Esophagus muscularis mucosa (tissue), 4 donors: ENCODE results near the gene NIP7. TPM values are rescaled to one million over a fixed set of nuclear protein-coding genes. Genes with fewer than 3 reads are reported as not detected.
A peak's percentile ranks its signal among the peaks of the same experiment; 100 is the strongest.

Source experiments
- DNase-seq: peaks from one replicate; pipeline ENCODE4 v3.0.0-alpha.2; 2017; ENCODE audit errors: extremely low spot score
- H3K27ac ChIP-seq, 4 donors: fragments of 200-600 bp; sonication (generic); replicated peaks in 1 of 4; 1 replicate in 3 of 4; 2 replicates in 1 of 4; pipeline ENCODE4 v1.5.1; 2016 to 2019; ENCODE audit warnings: mild to moderate bottlenecking in 1 of 4
- H3K27me3 ChIP-seq, 4 donors: fragments of 200-600 bp; sonication (generic); one replicate each; pipeline versions ENCODE4 v1.5.1 to v1.6.0; 2016 to 2019
- H3K36me3 ChIP-seq, 4 donors: fragments of 200-600 bp; sonication (generic); one replicate each; pipeline ENCODE4 v1.5.1; 2016 to 2019
- H3K4me1 ChIP-seq, 4 donors: fragments of 200-600 bp; sonication (generic); one replicate each; pipeline ENCODE4 v1.5.1; 2016 to 2019
- H3K4me3 ChIP-seq, 4 donors: fragments of 200-600 bp; sonication (generic); 1 replicate in 2 of 4; 2 replicates in 2 of 4; pipeline ENCODE4 v1.5.1; 2016 to 2019; ENCODE audit warnings: mild to moderate bottlenecking in 4 of 4, moderate library complexity in 1 of 4
- H3K9me3 ChIP-seq, 4 donors: fragments of 200-600 bp; sonication (generic); 1 replicate in 3 of 4; 2 replicates in 1 of 4; pipeline ENCODE4 v1.5.1; 2016 to 2019
- EP300 ChIP-seq: sonication (generic); formaldehyde crosslinking; IDR thresholded peaks from one replicate; pipeline ENCODE4 v1.6.1; 2017; ENCODE audit warnings: antibody characterized with exemption
- POLR2A ChIP-seq: fragments of 450-650 bp; IDR thresholded peaks from one replicate; pipeline ENCODE4 v1.6.1; 2017; ENCODE audit warnings: antibody characterized with exemption, moderate library complexity, mild to moderate bottlenecking, low read depth
- POLR2AphosphoS5 ChIP-seq, 2 donors: sonication (generic); formaldehyde crosslinking; IDR thresholded peaks; one replicate each; pipeline ENCODE4 v1.6.1; 2017; ENCODE audit warnings: antibody characterized with exemption in 2 of 2
- WGBS: methylation state at CpG from one replicate; pipeline ENCODE4 v1.1.5; 2018; 5-methylcytosine and 5-hydroxymethylcytosine counted together
- intact Hi-C: fragments of 100-400 bp; cut with DNase I; formaldehyde crosslinking; loops from one replicate; pipeline ENCODE4 v1.15.1; 2023
- total RNA-seq, 4 donors: library from RNA; depleted of rRNA; stranded (reverse); fragments of >200 nt; gene quantifications; one replicate each; pipeline versions ENCODE4 v1.1.0 to v1.2.1, GENCODE V29; 2016
- TF ChIP-seq, protein P1 (sequence below), 3 experiments: fragments of 200-600 bp in 2 of 3; fragments of 450-650 bp in 1 of 3; sonication (generic) in 2 of 3; IDR thresholded peaks; one replicate each; pipeline ENCODE4 v1.5.1; 2017 to 2019; ENCODE audit warnings: antibody characterized with exemption in 3 of 3, mild to moderate bottlenecking in 2 of 3, moderate library complexity in 1 of 3

Gene NIP7
- total RNA-seq, 4 donors from 2014 or later, result 7.9 to 18.2 (median 11.3) TPM

- TF ChIP-seq POLR2A (no peak), EP300 (no peak), POLR2AphosphoS5 (IDR thresholded peaks at IDR 0.05) (peak in 1 of 2 donors; percentile 13)
- Histone ChIP-seq H3K4me1 (peaks cover 36 to 67% (median 59%) of the 10 kb centered on the region in 4 donors), H3K4me3 (peak overlapping the region; percentile 72 to 97 (median 84)), H3K27me3 (no peaks in the 10 kb centered on the region), H3K27ac (peak overlapping the region; percentile 79 to 94 (median 92)), H3K36me3 (peaks cover 34 to 71% (median 63%) of the 10 kb centered on the region in 4 donors), H3K9me3 (no peaks in the 10 kb centered on the region)
- 8% methylated on average over 10 of the region's 77 CpGs for WGBS
- DNase-seq, result no peak
- intact Hi-C loops, result no loop called here
These were observed 9.9 kb upstream of the NIP7 start for GRCh38 chr16:69329369-69330285.

DNA sequence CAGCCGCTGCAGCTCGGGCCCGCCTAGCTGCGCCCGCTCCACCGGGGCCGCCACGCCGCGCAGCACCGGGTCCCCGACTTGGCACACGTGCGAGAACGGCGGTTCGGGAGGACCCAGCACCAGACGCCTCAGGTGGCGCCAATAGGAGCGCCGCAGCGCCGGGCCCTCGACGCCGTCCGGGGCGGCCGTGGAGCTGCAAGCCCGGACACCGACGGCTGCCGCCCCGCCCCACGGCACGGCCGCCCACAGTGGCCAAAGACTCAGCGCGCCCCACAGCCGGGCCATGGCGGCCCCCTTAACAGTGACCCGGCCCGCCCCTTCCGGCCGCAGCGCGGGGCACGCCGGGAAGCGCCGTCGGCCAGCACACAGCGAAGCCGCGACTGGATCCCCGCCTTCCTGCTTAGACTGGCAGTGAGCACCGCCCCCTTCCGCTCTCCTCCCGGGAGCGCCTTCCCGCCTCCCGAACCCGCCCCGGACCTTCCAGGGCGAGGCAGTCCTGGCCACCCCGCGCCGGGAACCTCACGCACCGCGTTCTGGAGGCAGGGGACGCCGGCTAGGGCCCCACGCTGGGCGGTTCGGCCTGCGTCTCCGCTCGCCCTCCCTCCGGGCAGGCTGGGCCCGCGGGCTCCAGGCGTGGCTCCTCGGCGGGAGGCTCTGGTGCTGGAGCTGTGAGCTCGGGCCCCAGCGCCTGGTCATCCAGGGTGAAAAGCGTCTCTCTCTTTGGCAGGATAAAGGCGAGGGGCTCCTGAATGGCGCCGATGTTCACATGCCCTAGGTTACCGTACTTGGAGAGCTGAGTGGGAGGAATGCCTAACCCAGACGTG is 9.1 kb upstream of the NIP7 start, which contains the start of gene PDF:
TSS of gene PDF (minus strand) at position 303 of the 824 bp plus-strand sequence. CDS start at position 285, 18 bp downstream.
- Histone ChIP-seq H3K27me3 (no peaks in the 10 kb centered on the region), H3K27ac (peak within 1 kb of the TSS; percentile 79 to 94 (median 92)), H3K9me3 (no peaks in the 10 kb centered on the region), H3K4me1 (peaks cover 36 to 70% (median 58%) of the 10 kb centered on the region in 4 donors), H3K36me3 (peaks cover 36 to 71% (median 63%) of the 10 kb centered on the region in 4 donors), H3K4me3 (peak within 1 kb of the TSS; percentile 72 to 97 (median 84))
- WGBS, result 0% methylated on average over 28 of the region's 93 CpGs
- TF ChIP-seq POLR2A, result peak; percentile 42
- TF ChIP-seq, protein P1, sequence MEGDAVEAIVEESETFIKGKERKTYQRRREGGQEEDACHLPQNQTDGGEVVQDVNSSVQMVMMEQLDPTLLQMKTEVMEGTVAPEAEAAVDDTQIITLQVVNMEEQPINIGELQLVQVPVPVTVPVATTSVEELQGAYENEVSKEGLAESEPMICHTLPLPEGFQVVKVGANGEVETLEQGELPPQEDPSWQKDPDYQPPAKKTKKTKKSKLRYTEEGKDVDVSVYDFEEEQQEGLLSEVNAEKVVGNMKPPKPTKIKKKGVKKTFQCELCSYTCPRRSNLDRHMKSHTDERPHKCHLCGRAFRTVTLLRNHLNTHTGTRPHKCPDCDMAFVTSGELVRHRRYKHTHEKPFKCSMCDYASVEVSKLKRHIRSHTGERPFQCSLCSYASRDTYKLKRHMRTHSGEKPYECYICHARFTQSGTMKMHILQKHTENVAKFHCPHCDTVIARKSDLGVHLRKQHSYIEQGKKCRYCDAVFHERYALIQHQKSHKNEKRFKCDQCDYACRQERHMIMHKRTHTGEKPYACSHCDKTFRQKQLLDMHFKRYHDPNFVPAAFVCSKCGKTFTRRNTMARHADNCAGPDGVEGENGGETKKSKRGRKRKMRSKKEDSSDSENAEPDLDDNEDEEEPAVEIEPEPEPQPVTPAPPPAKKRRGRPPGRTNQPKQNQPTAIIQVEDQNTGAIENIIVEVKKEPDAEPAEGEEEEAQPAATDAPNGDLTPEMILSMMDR (IDR thresholded peaks at IDR 0.05), result peak in 1 of 3 experiments; percentile 34
- peak; percentile 95 for TF ChIP-seq POLR2AphosphoS5 (IDR thresholded peaks at IDR 0.05)
- TF ChIP-seq EP300, result no peak
- intact Hi-C loops, result no loop called here
- DNase-seq, result peak; percentile 98

GRCh38 chr16:69334696-69335095 is 4.9 kb upstream of the NIP7 start:
- no peak overlapping the region for H3K4me3 ChIP-seq
- intact Hi-C loops, result no loop called here
- H3K36me3 ChIP-seq, result peaks cover 30 to 56% (median 51%) of the 10 kb centered on the region in 4 donors
- WGBS, result 93% methylated on average over 9 of the region's 9 CpGs
- TF ChIP-seq EP300 (no peak), POLR2AphosphoS5 (IDR thresholded peaks at IDR 0.05) (no peak), POLR2A (no peak)
- TF ChIP-seq, protein P1 (IDR thresholded peaks at IDR 0.05), result no peak
- H3K27me3 ChIP-seq, result no peaks in the 10 kb centered on the region
- DNase-seq, result no peak
- peaks cover 22 to 53% (median 40%) of the 10 kb centered on the region in 4 donors for H3K4me1 ChIP-seq
- no peak overlapping the region for H3K27ac ChIP-seq
- H3K9me3 ChIP-seq, result no peaks in the 10 kb centered on the region

DNA sequence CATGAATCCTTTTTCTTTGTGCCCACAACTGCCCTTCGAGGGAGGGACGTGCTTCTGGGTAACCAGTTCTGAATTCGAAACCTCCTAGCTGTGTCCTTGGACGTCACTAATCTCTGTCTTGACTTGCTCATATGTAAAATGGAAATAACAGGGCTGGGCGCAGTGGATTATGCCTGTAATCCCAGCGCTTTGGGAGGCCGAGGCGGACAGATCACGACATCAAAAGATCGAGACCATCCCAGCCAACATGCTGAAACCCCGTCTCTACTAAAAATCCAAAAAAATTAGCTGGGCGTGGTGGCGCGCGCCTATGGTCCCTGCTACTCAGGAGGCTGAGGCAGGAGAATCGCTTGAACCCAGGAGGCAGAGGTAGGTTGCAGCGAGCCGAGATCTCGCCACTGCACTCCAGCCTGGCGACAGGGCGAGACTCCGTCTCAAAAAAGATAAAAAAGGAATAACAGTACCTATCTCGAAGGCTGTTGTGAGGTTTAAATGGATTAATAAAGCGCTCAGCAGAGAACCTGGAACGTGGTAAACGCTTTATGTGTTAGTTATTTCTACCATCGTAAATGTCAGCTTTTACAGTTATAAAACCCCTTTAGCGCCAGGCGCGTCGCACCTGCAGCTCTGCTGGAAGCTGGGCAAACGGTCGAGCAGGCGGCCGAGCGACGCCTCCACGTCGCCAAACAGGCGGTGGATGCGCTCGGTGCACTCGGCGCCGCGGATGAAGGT is 849 bp upstream of the NIP7 start:
- TF ChIP-seq EP300 (no peak), POLR2AphosphoS5 (IDR thresholded peaks at IDR 0.05) (no peak), POLR2A (no peak)
- TF ChIP-seq, protein P1 (IDR thresholded peaks at IDR 0.05), result no peak
- H3K4me3 ChIP-seq, result peak overlapping the region; percentile 72 to 84 (median 82)
- no peak for DNase-seq
- intact Hi-C loops, result no loop called here
- no peaks in the 10 kb centered on the region for H3K9me3 ChIP-seq
- peaks cover 25 to 51% (median 38%) of the 10 kb centered on the region in 4 donors for H3K4me1 ChIP-seq
- no peaks in the 10 kb centered on the region for H3K27me3 ChIP-seq
- peaks cover 24 to 64% (median 49%) of the 10 kb centered on the region in 4 donors for H3K36me3 ChIP-seq
- H3K27ac ChIP-seq, result peak overlapping the region; percentile 85 to 92 (median 86)
- WGBS, result 23% methylated on average over 45 of the region's 46 CpGs
